ENCODE data around the gene DUSP22.

GRCh38 chr6:395432-396125, 103.3 kb downstream of the DUSP22 start:
- no peak for TF ChIP-seq CTCF (IDR thresholded peaks at IDR 0.05)
- TF ChIP-seq EZH2 (IDR thresholded peaks at IDR 0.05; ENCODE audit: borderline replicate concordance, insufficient read depth, low read depth, low read length, poor library complexity, severe bottlenecking): no peak
